Activated T-cell treated with anti-CD3 and anti-CD28 coated beads, Interleukin-2, amount 50 U/mL, for 1 hour (primary cell): ENCODE results near the gene FOXM1.
"Not testable (repeated sequence)": the region's sequence is repeated elsewhere in the genome, so short reads cannot be mapped to it uniquely, and the experiment has no call there.

Source experiments
- DNase-seq: peaks from one replicate; pipeline ENCODE4 v3.0.0-alpha.2; 2020

Gene FOXM1

GRCh38 chr12:2877953-2878732 lies 1.2 kb upstream of the FOXM1 start:
- DNase-seq: no peak

GRCh38 chr12:2876431-2877046 lies 435 bp downstream of the FOXM1 start:
- no peak for DNase-seq

DNA sequence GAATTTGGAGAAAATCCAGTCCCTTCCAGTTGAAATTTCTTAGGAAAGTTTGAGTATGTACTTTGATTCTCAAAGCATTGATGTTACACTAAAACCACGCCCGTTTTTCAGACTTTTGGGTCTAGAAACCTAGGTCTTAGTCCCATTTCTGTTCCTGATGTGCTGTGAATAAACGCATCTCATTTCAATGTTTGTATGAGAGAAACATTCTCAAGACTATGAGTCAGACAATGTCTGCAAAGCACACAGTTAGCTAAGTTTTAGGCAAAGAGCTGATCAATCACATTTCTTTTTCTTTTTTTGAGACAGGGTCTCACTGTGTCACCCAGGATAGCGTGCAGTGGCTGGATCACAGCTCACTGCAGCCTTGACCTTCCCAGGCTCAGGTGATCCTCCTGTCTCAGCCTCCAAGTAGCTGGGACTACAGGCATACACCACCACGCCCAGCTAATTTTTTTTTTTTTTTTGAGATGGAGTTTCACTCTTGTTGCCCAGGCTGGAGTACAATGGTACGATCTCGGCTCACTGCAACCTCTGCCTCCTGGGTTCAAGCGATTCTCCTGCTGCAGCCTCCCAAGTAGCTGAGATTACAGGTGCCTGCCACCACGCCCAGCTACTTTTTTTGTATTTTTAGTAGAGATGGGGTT lies 7.9 kb downstream of the FOXM1 start:
- not testable (repeated sequence) for DNase-seq

GRCh38 chr12:2864198-2864597 lies 12.8 kb downstream of the FOXM1 start:
- no peak for DNase-seq

GRCh38 chr12:2863402-2863801 lies 13.6 kb downstream of the FOXM1 start:
- not testable (repeated sequence) for DNase-seq

- DNase-seq: no peak
These were observed 14.1 kb downstream of the FOXM1 start for GRCh38 chr12:2862876-2863275.

DNA sequence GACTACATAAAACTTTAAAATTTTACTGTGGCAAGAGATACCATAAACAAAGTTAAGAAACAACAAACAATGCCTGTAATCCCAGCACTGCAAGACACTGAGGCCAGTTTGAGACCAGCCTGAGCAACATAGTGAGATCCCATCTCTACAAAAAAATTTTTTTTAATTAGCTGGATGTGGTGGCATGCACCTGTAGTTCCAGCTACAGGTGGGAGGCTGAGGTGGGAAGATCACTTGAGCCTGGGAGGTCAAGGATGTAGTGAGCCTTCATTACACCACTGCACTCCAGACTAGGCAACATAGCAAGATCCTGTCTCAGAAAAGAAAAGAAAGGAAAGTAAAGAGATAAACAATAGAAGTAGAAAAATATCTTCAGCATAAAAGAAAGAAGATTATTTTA lies 16.8 kb downstream of the FOXM1 start:
- no peak for DNase-seq

DNA sequence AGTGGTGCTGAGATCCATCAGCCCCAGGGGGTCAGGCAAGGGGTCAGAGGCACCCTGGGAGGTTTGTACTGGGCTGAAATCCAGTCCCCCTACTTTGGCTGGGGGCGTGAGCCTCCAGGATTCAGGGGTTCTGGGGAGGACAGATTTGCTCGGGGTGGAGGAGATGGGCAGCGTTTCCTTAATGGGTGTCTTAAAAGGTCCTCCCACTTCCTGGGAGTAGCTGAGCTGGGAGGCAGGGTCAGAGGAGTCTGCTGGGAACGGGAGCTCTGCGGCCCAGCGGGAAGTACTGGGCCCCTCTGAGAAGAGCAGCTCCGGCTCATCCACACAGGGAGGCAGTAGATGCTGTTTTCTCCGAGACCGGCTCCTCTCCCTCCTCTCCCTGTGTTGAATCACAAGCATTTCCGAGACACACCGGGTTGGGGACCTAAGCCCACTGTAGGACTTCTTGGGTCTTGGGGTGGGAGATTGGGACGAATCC lies 18.0 kb downstream of the FOXM1 start:
- DNase-seq: no peak

- no peak for DNase-seq
These were observed 18.6 kb downstream of the FOXM1 start for GRCh38 chr12:2858334-2858733.

- DNase-seq: no peak
These were observed 19.4 kb downstream of the FOXM1 start for GRCh38 chr12:2857576-2857975.

GRCh38 chr12:2857021-2857431 lies 19.9 kb downstream of the FOXM1 start, which contains the start of gene TEX52:
Gene TEX52, minus strand, starts transcription at chr12:2857039. Its CDS starts 13 bp downstream, at chr12:2857026.
- DNase-seq: no peak

DNA sequence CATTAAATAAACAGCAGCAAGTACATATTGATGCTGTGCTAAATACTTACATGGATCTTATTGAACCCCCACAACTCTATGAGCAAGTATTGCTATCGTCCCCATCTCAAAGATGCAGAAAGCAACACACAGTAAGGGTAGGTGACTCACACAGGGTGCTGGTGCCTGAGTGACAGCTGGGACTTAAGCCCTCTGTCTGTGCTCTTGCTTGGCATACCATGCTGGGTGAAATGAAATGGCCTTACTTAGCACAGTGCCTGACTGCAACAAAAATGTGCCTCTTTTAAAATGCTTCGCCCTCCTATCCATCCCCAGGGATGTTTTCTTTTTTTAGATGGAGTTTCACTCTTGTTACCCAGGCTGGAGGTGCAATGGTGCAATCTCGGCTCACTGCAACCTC lies 20.9 kb downstream of the FOXM1 start:
- DNase-seq: no peak

DNA sequence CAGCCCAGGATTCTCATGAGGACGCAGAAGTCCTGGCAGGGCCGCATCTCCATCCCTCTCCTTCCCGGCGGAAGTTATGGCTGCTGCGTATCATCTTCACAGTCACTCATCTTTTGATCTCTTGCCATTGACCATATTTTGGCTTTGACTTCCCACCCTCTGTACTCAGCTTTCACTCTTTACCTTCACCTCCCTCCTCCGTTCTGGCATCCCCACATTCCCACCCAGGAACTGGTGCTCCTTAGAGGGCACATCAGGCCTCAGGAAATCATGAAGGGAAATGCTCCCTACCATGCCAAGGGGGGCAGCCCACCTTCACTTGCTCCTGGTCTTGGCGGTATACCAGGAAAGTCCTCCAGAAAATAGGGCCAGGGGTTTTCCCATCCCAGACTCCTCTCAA lies 21.4 kb downstream of the FOXM1 start:
- no peak for DNase-seq

- DNase-seq: no peak
These were observed 22.1 kb downstream of the FOXM1 start for GRCh38 chr12:2854669-2855453.

DNA sequence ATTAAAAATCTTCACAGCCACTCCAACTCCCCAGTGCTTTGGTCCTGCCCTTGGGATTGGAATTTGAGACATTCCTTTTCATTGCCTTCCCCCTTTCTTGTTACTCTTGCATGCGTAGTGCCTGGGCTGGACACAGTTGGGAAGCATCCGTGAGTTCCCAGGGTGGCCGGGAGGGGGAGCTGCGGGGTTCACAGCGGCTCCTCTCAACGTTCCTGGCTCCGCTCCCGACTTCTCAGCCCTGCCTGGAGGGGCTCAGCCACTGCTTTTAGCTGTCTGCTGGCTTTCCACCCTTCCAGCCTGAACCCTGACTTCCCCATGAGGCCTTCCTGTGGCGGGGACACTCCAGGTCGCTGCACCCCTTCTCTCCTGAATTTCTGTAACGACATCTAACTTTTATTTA lies 23.3 kb downstream of the FOXM1 start:
- peak; percentile 51 for DNase-seq

DNA sequence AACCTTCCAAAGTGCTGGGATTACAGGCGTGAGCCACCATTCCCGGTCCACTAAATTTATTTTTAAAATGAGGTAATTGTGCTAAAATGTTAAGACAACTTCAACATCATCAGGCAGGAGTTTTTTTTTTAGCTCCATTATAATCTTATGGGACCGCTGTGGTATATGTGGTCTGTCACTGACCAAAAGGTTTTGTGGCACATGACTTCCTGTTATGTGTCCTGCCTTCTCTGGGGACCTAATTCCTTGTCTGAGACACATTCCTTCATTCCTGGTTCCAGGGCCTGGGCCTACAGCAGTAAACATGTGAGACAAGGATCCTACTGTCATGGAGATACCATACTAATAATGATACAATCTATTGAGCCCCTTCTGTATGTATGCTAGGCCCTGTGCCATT lies 25.0 kb downstream of the FOXM1 start:
- DNase-seq: no peak

- no peak for DNase-seq
These were observed 31.7 kb downstream of the FOXM1 start for GRCh38 chr12:2845280-2845679.

GRCh38 chr12:2844786-2845185 lies 32.2 kb downstream of the FOXM1 start:
- no peak for DNase-seq

DNA sequence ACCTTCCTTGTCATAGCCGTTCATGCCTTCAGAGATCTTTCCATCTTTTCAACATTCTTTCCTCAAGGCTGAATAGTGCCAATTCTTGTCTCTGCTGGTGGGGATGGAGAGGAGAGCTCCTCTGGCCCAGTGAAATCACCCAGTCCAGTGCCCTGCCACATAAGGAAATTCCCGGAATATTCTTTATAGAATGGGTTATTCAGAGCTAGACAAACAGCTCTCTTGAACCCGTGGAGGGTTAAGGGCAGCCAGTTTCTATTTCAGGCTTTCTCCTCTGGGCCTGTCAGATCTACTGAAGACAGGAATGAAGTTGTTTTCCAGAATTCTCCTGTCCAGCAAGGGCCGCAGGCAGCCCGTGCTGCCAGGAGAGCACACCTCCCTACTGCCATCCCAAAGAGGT lies 34.0 kb downstream of the FOXM1 start:
- DNase-seq: no peak

- DNase-seq: no peak
These were observed 35.8 kb downstream of the FOXM1 start for GRCh38 chr12:2841056-2841650.

DNA sequence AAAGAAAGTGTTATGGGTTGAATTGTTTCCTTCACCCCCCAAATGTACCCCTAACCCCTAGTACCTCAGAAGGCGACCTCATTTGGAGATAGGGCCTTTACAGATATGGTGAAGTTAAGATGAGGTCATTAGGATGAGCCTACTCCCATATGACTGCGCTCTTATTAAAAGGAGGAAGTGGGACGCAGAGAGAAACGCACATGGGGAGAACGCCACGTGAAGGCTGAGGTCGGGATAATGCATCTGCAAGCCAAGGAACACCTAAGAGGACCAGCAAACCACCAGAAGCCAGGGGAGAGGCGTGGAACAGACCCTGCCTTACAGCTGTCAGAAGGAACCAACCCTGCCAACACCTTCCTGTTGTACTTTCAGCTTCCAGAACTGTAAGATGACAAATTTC lies 40.4 kb downstream of the FOXM1 start:
- DNase-seq: no peak

GRCh38 chr12:2835691-2836403 lies 41.1 kb downstream of the FOXM1 start:
- DNase-seq: no peak
